Measurements from ENCODE around the gene NOP53. TPM values are rescaled to one million over a fixed set of nuclear protein-coding genes. Genes with fewer than 3 reads are reported as not detected.
A peak's percentile ranks its signal among the peaks of the same experiment; 100 is the strongest.

The NOP53 gene
- total and polyA plus RNA-seq, 2 of the 4 experiments (the other 2 are of a cell fraction): 59.5 to 83.2 TPM

- peaks cover 68% of the 10 kb centered on the region for H3K36me3 ChIP-seq (ENCODE audit: control insufficient read depth, insufficient read depth, low read length)
These were observed 10.2 kb upstream of the NOP53 start for GRCh38 chr19:47735131-47735530.

More at GRCh38 chr19:47735131-47735530, 10.2 kb upstream of the NOP53 start:
- H3K9ac ChIP-seq (ENCODE audit: low read depth, low read length): no peak overlapping the region
- H2AFZ ChIP-seq (replicated peaks; ENCODE audit: low read length, poor library complexity): no peak overlapping the region
- DNase-seq: no peak
- intact Hi-C loops (cut with micrococcal nuclease): no loop called here
- no peak overlapping the region for H3K27ac ChIP-seq (ENCODE audit: insufficient read depth, low read length)
- H3K9me3 ChIP-seq (ENCODE audit: control insufficient read depth, insufficient read depth, low read length): peaks cover 6% of the 10 kb centered on the region; the same call in 1 of the 2 replicates
- H2BK5ac ChIP-seq (ENCODE audit: low read depth, low read length, poor library complexity, severe bottlenecking): no peak overlapping the region
- no peaks in the 10 kb centered on the region for H3K27me3 ChIP-seq (ENCODE audit: control insufficient read depth, insufficient read depth, low read length)
- POLR2A ChIA-PET (ENCODE audit: unreplicated experiment): no interaction called here
- no peak overlapping the region for H3K4me2 ChIP-seq (ENCODE audit: low read depth, low read length)
- H3K14ac ChIP-seq (replicated peaks; ENCODE audit: low read depth, low read length): no peak overlapping the region
- peaks cover 14% of the 10 kb centered on the region for H3K9me1 ChIP-seq (ENCODE audit: insufficient read depth, low read length)
- no peak overlapping the region for H3K4ac ChIP-seq (ENCODE audit: low read depth, low read length)
- H4K20me1 ChIP-seq (ENCODE audit: insufficient read depth, low read length): peaks cover 53% of the 10 kb centered on the region
- dilution Hi-C loops (cut with HindIII; ENCODE audit: low sequenced_read_pairs, unreplicated experiment): no loop called here
- no peak overlapping the region for H4K91ac ChIP-seq (ENCODE audit: insufficient read depth, low read depth, low read length)
- no peak overlapping the region for H3K4me3 ChIP-seq (ENCODE audit: insufficient read depth, low read depth, low read length)
- no peak overlapping the region for H3K23ac ChIP-seq (ENCODE audit: low read depth, low read length)
- no peak overlapping the region for H3K18ac ChIP-seq (ENCODE audit: low read depth, low read length)
- in situ Hi-C loops (cut with MboI; ENCODE audit: low sequenced_read_pairs): no loop called here
- no peak overlapping the region for H3K56ac ChIP-seq (ENCODE audit: extremely low read depth, insufficient read depth, low read length)
- H2BK120ac ChIP-seq (ENCODE audit: low read depth, low read length): no peak overlapping the region
- no peak overlapping the region for H2BK15ac ChIP-seq (ENCODE audit: low read depth, low read length)
- no peak overlapping the region for H4K8ac ChIP-seq (ENCODE audit: low read depth in 2 of 2, low read length in 2 of 2)
- no TSS peak for BruUV-seq (replicated peaks)
- H2AK5ac ChIP-seq (ENCODE audit: low read depth, low read length): no peak overlapping the region
- CTCF ChIA-PET: interaction anchor here (1.0 kb wide), 1 partner anchor 22 kb away, joined by 3 read pairs; no protein-coding TSS in a partner anchor
- H2BK20ac ChIP-seq (ENCODE audit: low read depth, low read length): no peak overlapping the region
- H3K79me1 ChIP-seq (ENCODE audit: low read depth in 1 of 2, low read length in 2 of 2): peaks cover 45 to 62% of the 10 kb centered on the region in 2 experiments
- peak; percentile 36 for ATAC-seq (ENCODE audit: low read depth)
- H2AK9ac ChIP-seq (replicated peaks; ENCODE audit: low read depth, low read length, poor library complexity): no peak overlapping the region
- no peak for TF ChIP-seq MAFK (IDR thresholded peaks at IDR 0.05; ENCODE audit: low read depth, low read length)
- TF ChIP-seq POLR2A (IDR thresholded peaks at IDR 0.05; ENCODE audit: low read depth, low read length): no peak
- TF ChIP-seq USF2 (IDR thresholded peaks at IDR 0.05; ENCODE audit: low read depth, low read length): no peak
- TF ChIP-seq MAZ (IDR thresholded peaks at IDR 0.05; ENCODE audit: borderline replicate concordance, low read depth, low read length): no peak
- no peak for TF ChIP-seq RCOR1 (IDR thresholded peaks at IDR 0.05; ENCODE audit: insufficient replicate concordance, low read length)
- TF ChIP-seq FOS (IDR thresholded peaks at IDR 0.05; ENCODE audit: low read depth, low read length): no peak
- TF ChIP-seq BHLHE40 (IDR thresholded peaks at IDR 0.05; ENCODE audit: low read depth, low read length): no peak
- TF ChIP-seq CEBPB (IDR thresholded peaks at IDR 0.05; ENCODE audit: low read depth, low read length): no peak
- TF ChIP-seq NFE2L2 (IDR thresholded peaks at IDR 0.05; ENCODE audit: low read depth, low read length): no peak
- no peak for TF ChIP-seq CTCF (conservative IDR thresholded peaks at IDR 0.05; ENCODE audit: low read depth, low read length)
- no peak for TF ChIP-seq RFX5 (IDR thresholded peaks at IDR 0.05; ENCODE audit: low read depth, low read length)
- TF ChIP-seq CHD1 (IDR thresholded peaks at IDR 0.05; ENCODE audit: low read depth, low read length): no peak
- TF ChIP-seq SMC3 (IDR thresholded peaks at IDR 0.05; ENCODE audit: low read depth, low read length): no peak
- no peak for TF ChIP-seq RAD21 (IDR thresholded peaks at IDR 0.05; ENCODE audit: low read length)
- TF ChIP-seq ELK1 (IDR thresholded peaks at IDR 0.05; ENCODE audit: borderline replicate concordance, low read depth, low read length): no peak
- TF ChIP-seq MXI1 (IDR thresholded peaks at IDR 0.05; ENCODE audit: borderline replicate concordance, low read depth, low read length): no peak
- no peak overlapping the region for H4K5ac ChIP-seq (ENCODE audit: low read depth, low read length)
- H3K4me1 ChIP-seq (ENCODE audit: control insufficient read depth, insufficient read depth, low read length): peaks cover 8% of the 10 kb centered on the region
- 88% methylated on average over 3 of the region's 4 CpGs; no CpG with 5 or more reads in 1 of the 2 experiments for WGBS, 2 experiments (ENCODE audit: extremely low coverage in 2 of 2, insufficient read length in 1 of 2)

Data from IMR-90 (cell line).